ENCODE data around the gene DNAI1.

DNAI1 gene

DNA sequence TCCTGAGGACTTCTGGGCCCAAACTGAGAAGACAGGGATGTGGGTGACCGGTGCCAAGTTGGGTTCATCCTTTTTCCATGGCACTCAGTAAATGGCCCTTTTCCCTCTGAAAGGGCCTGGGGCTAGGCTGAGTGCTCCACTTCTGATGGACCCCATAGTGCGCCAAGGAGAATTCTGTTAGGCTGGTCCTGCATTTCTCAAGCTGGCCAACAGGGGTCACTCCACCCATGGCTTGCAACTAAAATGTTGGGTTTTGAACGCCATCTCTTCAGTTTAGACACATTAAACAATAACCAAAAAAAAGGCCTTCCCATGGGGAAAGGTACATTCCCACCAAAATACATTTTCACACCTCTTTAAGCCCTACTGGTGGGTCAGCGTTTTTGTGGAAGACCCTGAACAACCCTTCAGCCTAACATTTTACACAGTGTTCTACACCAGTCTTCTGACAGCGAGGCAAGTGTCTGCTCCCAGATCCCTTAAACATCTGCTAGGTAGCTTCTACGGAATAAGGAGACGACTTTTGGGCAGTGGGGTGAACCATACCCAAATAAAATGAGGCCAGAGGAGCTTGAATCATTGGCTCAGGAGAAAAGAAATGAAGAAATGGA, 103.6 kb downstream of the DNAI1 start:
- H3K4me1 ChIP-seq (ENCODE audit: low read depth, poor library complexity, severe bottlenecking): no peaks in the 10 kb centered on the region
- H3K4me2 ChIP-seq: no peak overlapping the region
- H3K4me3 ChIP-seq (IDR thresholded peaks at IDR 0.05; ENCODE audit: insufficient read depth, low read depth, low read length): no peak overlapping the region
- TF ChIP-seq, protein P1, sequence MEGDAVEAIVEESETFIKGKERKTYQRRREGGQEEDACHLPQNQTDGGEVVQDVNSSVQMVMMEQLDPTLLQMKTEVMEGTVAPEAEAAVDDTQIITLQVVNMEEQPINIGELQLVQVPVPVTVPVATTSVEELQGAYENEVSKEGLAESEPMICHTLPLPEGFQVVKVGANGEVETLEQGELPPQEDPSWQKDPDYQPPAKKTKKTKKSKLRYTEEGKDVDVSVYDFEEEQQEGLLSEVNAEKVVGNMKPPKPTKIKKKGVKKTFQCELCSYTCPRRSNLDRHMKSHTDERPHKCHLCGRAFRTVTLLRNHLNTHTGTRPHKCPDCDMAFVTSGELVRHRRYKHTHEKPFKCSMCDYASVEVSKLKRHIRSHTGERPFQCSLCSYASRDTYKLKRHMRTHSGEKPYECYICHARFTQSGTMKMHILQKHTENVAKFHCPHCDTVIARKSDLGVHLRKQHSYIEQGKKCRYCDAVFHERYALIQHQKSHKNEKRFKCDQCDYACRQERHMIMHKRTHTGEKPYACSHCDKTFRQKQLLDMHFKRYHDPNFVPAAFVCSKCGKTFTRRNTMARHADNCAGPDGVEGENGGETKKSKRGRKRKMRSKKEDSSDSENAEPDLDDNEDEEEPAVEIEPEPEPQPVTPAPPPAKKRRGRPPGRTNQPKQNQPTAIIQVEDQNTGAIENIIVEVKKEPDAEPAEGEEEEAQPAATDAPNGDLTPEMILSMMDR (conservative IDR thresholded peaks at IDR 0.05; ENCODE audit: low read depth, low read length): peak; percentile 83
- H3K36me3 ChIP-seq (ENCODE audit: insufficient read depth): no peaks in the 10 kb centered on the region
- H4K20me1 ChIP-seq (ENCODE audit: insufficient read depth): no peaks in the 10 kb centered on the region
- H3K79me2 ChIP-seq (ENCODE audit: insufficient read depth, low read depth): no peaks in the 10 kb centered on the region
- H3K27ac ChIP-seq: no peak overlapping the region
- no peak overlapping the region for H2AFZ ChIP-seq (ENCODE audit: low read depth)
- peaks cover 15% of the 10 kb centered on the region; the same call in 1 of the 2 replicates for H3K27me3 ChIP-seq (ENCODE audit: insufficient read depth, low read depth)
- H3K9ac ChIP-seq: no peak overlapping the region

DNA sequence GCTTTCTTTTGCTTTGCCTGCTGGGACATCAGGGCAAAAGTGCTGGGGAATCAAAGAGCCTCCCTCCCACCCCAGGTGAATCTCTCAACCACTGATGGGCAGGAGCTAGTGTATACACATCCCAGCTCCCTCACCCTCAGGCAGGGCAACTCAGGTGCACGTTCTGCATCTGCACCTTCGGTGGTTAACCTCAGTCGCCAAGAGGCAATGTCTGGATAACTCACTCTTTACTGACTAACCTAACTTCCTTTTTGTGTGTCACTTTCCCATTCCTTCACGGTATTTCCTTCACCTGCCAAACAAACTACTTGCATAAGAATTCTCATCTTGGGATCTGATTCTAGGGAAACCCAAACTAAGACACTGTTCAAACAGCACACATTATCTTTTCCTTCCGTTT, 104.7 kb downstream of the DNAI1 start:
- no peaks in the 10 kb centered on the region for H3K36me3 ChIP-seq (ENCODE audit: insufficient read depth)
- no peak overlapping the region for H3K9ac ChIP-seq
- TF ChIP-seq, protein P1 (conservative IDR thresholded peaks at IDR 0.05; ENCODE audit: low read depth, low read length): no peak
- no peaks in the 10 kb centered on the region for H4K20me1 ChIP-seq (ENCODE audit: insufficient read depth)
- no peak overlapping the region for H3K4me2 ChIP-seq
- H3K27me3 ChIP-seq (ENCODE audit: insufficient read depth, low read depth): peaks cover 18% of the 10 kb centered on the region; the same call in 1 of the 2 replicates
- H3K4me1 ChIP-seq (ENCODE audit: low read depth, poor library complexity, severe bottlenecking): no peaks in the 10 kb centered on the region
- H3K79me2 ChIP-seq (ENCODE audit: insufficient read depth, low read depth): no peaks in the 10 kb centered on the region
- no peak overlapping the region for H3K4me3 ChIP-seq (IDR thresholded peaks at IDR 0.05; ENCODE audit: insufficient read depth, low read depth, low read length)
- no peak overlapping the region for H2AFZ ChIP-seq (ENCODE audit: low read depth)
- H3K27ac ChIP-seq: no peak overlapping the region

DNA sequence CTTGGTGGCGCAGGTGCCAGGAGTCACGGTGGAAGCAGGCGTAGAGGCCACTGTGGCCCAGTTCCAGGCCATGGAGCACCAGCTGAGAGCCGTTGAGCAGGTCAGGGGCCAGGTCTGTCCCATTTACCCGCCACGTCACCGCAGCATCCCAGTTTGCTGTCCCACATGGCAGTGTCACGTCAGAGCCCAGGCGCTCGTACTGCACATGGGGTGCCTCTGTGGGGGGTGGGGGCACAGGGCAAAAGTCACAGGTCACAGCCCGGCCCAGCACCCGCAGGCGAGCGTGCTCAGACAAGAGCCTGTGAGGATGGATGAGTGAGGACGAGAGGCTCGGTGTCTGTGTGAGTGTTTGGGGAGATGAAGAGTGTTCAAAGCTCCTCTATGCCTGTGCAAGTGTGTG, 106.0 kb downstream of the DNAI1 start:
- no peaks in the 10 kb centered on the region for H3K36me3 ChIP-seq (ENCODE audit: insufficient read depth)
- H3K27me3 ChIP-seq (ENCODE audit: insufficient read depth, low read depth): peaks cover 18% of the 10 kb centered on the region; the same call in 1 of the 2 replicates

DNA sequence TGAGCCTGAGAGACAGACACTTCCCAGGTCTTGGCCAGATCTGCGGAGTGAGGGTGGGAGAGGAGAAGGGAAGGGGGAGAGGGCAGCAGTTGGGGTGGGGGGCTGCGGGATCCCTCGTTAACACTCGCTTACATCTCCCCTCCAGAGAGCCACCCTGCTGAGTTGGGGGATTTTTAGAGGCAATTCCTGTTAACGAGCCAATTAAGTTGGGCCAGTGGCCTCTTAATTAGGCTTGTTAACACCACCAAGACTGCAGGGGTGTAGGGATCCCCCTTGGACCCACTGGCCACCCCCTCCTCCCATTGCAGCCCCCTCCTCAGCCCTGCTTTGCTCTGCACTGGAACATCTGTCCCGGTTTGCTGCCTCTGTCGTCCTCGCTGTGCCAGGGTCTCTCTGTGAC, 107.3 kb downstream of the DNAI1 start:
- Histone ChIP-seq H3K9ac (no peak overlapping the region), H3K36me3 (ENCODE audit: insufficient read depth) (no peaks in the 10 kb centered on the region), H2AFZ (ENCODE audit: low read depth) (no peak overlapping the region), H3K27ac (no peak overlapping the region), H3K4me3 (IDR thresholded peaks at IDR 0.05; ENCODE audit: insufficient read depth, low read depth, low read length) (no peak overlapping the region), H3K4me1 (ENCODE audit: low read depth, poor library complexity, severe bottlenecking) (no peaks in the 10 kb centered on the region), H3K79me2 (ENCODE audit: insufficient read depth, low read depth) (no peaks in the 10 kb centered on the region), H4K20me1 (ENCODE audit: insufficient read depth) (no peaks in the 10 kb centered on the region), H3K27me3 (ENCODE audit: insufficient read depth, low read depth) (peaks cover 21% of the 10 kb centered on the region; the same call in 1 of the 2 replicates), H3K4me2 (no peak overlapping the region)
- TF ChIP-seq, protein P1 (conservative IDR thresholded peaks at IDR 0.05; ENCODE audit: low read depth, low read length): no peak

More for the DNA sequence above, 106.0 kb downstream of the DNAI1 start:
- no peak overlapping the region for H3K9ac ChIP-seq
- H3K4me3 ChIP-seq (IDR thresholded peaks at IDR 0.05; ENCODE audit: insufficient read depth, low read depth, low read length): no peak overlapping the region
- no peak overlapping the region for H3K27ac ChIP-seq
- H3K4me1 ChIP-seq (ENCODE audit: low read depth, poor library complexity, severe bottlenecking): no peaks in the 10 kb centered on the region
- no peaks in the 10 kb centered on the region for H4K20me1 ChIP-seq (ENCODE audit: insufficient read depth)
- H3K4me2 ChIP-seq: no peak overlapping the region
- TF ChIP-seq, protein P1 (conservative IDR thresholded peaks at IDR 0.05; ENCODE audit: low read depth, low read length): no peak
- no peaks in the 10 kb centered on the region for H3K79me2 ChIP-seq (ENCODE audit: insufficient read depth, low read depth)
- H2AFZ ChIP-seq (ENCODE audit: low read depth): no peak overlapping the region
